Activated naive CD4-positive, alpha-beta T cell treated with anti-CD3 and anti-CD28 coated beads, Interleukin-2, amount 50 U/mL, for 72 hours (primary cell): ENCODE measurements around the gene AGO3. TPM values are rescaled to one million over a fixed set of nuclear protein-coding genes. Genes with fewer than 3 reads are reported as not detected.

Source experiments
- ATAC-seq, 2 donors: fragments of 150-1000 bp; cut with Tn5 transposase; 2 replicates each; pipeline ENCODE4 v1.10.0; 2021; ENCODE audit warnings: mild to moderate bottlenecking in 2 of 2, moderate library complexity in 2 of 2
- DNase-seq, 2 donors: peaks; one replicate each; pipeline ENCODE4 v3.0.0; 2021 to 2022; ENCODE audit warnings: low spot score in 2 of 2
- H3K27ac Mint-ChIP-seq, 2 donors: one replicate each; pipeline ENCODE4 v1.8.0; 2022; ENCODE audit warnings: mild to moderate bottlenecking in 2 of 2, mixed read lengths in 2 of 2
- H3K36me3 Mint-ChIP-seq, 2 donors: one replicate each; pipeline ENCODE4 v1.8.0; 2022; ENCODE audit warnings: mixed read lengths in 2 of 2
- H3K9me3 Mint-ChIP-seq, 2 donors: one replicate each; pipeline ENCODE4 v1.8.0; 2022; ENCODE audit warnings: mixed read lengths in 2 of 2
- total RNA-seq, 2 donors: library from RNA; stranded (reverse); gene quantifications; one replicate each; pipeline ENCODE4 v1.2.3, GENCODE V29; 2022

AGO3 gene
- total RNA-seq, 2 donors from 2014 or later, result 32.9 to 43.6 TPM

DNA sequence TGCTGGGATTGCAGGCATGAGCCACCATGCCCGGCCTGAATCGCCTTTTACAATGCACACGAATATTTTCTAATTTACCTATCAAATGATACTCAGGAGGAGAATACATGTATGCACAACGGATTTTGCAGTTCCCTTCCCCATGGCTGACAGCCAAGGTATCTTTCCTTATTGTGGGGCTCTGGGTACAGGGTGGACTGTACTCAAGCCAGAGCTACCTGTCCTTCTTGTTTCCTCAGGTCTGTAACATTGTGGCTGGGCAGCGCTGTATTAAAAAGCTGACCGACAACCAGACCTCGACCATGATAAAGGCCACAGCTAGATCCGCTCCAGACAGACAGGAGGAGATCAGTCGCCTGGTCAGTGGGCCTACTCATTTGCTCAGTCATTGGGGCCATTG is 29.7 kb upstream of the AGO3 start:
- no peak overlapping the region for H3K27ac Mint-ChIP-seq
- DNase-seq, result no peak
- H3K9me3 Mint-ChIP-seq, result no peaks in the 10 kb centered on the region
- H3K36me3 Mint-ChIP-seq, result peaks cover 0 to 10% of the 10 kb centered on the region in 2 donors
- ATAC-seq, result no peak

DNA sequence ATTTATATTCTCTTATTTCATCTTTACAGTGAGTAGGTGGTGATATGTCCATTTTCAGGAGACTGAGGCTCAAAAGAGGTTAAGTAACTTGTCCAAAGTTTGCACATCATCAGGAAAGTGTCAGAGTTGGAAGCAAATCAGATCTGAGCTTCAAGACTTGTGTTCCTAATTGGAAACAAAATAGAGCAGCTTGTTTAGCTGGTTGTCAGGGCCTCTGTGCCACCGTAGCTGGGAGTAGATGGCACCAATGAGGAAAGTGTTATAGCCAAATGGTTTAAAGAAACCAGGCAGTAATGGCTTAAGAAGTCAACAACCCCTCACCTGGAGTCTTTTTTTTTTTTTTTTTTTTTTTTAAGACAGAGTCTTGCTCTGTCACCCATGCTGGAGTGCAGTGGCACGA is 28.2 kb upstream of the AGO3 start:
- Mint-ChIP-seq H3K27ac (no peak overlapping the region), H3K36me3 (peaks cover 0 to 14% of the 10 kb centered on the region in 2 donors), H3K9me3 (no peaks in the 10 kb centered on the region)
- no peak for ATAC-seq
- no peak for DNase-seq

- DNase-seq (no peak), ATAC-seq (no peak)
- no peaks in the 10 kb centered on the region for H3K9me3 Mint-ChIP-seq
- peaks cover 6 to 21% of the 10 kb centered on the region in 2 donors for H3K36me3 Mint-ChIP-seq
- H3K27ac Mint-ChIP-seq, result peak overlapping the region in 1 of 2 donors; percentile 17
These were observed 16.2 kb upstream of the AGO3 start for GRCh38 chr1:35914717-35915116.

GRCh38 chr1:35915693-35916092 is 15.2 kb upstream of the AGO3 start:
- peaks cover 6 to 21% of the 10 kb centered on the region in 2 donors for H3K36me3 Mint-ChIP-seq
- H3K9me3 Mint-ChIP-seq, result no peaks in the 10 kb centered on the region
- no peak overlapping the region for H3K27ac Mint-ChIP-seq
- DNase-seq, result no peak
- ATAC-seq, result no peak

DNA sequence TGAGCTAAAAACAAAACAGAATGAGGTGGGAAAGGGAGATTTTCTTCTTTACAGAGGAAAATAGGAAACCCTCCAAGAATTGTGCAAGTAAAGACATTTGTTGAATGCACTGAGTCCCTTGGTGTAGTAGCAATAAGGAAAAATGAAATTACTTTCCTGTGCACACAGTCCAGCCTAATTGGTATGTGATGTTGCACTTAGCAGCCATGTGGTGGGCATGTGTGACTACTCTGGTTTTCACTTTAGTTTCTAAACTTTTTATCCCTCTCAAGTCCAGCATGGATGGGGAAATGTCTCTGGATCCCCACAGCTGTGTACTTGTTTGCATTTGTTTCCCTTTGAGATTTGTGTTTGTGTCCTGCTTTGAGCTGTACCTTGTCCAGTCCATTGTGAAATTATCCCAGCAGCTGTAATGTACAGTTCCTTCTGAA is 7.1 kb upstream of the AGO3 start:
- ATAC-seq, result no peak
- H3K27ac Mint-ChIP-seq, result no peak overlapping the region

GRCh38 chr1:35924838-35925237 is 6.1 kb upstream of the AGO3 start:
- ATAC-seq (no peak), DNase-seq (no peak)
- Mint-ChIP-seq H3K27ac (no peak overlapping the region), H3K9me3 (no peaks in the 10 kb centered on the region), H3K36me3 (peaks cover 0 to 7% of the 10 kb centered on the region in 2 donors)

More for the DNA sequence above, 7.1 kb upstream of the AGO3 start:
- H3K9me3 Mint-ChIP-seq, result no peaks in the 10 kb centered on the region
- no peak for DNase-seq
- H3K36me3 Mint-ChIP-seq, result peaks cover 4 to 5% of the 10 kb centered on the region in 2 donors

GRCh38 chr1:35925741-35926140 is 5.2 kb upstream of the AGO3 start:
- H3K27ac Mint-ChIP-seq, result no peak overlapping the region

GRCh38 chr1:35927472-35927871 is 3.4 kb upstream of the AGO3 start:
- Mint-ChIP-seq H3K36me3 (peaks cover 0 to 14% of the 10 kb centered on the region in 2 donors), H3K9me3 (no peaks in the 10 kb centered on the region), H3K27ac (no peak overlapping the region)
- DNase-seq (no peak), ATAC-seq (no peak)

More at GRCh38 chr1:35925741-35926140, 5.2 kb upstream of the AGO3 start:
- DNase-seq (no peak), ATAC-seq (no peak)
- Mint-ChIP-seq H3K36me3 (peaks cover 0 to 7% of the 10 kb centered on the region in 2 donors), H3K9me3 (no peaks in the 10 kb centered on the region)

DNA sequence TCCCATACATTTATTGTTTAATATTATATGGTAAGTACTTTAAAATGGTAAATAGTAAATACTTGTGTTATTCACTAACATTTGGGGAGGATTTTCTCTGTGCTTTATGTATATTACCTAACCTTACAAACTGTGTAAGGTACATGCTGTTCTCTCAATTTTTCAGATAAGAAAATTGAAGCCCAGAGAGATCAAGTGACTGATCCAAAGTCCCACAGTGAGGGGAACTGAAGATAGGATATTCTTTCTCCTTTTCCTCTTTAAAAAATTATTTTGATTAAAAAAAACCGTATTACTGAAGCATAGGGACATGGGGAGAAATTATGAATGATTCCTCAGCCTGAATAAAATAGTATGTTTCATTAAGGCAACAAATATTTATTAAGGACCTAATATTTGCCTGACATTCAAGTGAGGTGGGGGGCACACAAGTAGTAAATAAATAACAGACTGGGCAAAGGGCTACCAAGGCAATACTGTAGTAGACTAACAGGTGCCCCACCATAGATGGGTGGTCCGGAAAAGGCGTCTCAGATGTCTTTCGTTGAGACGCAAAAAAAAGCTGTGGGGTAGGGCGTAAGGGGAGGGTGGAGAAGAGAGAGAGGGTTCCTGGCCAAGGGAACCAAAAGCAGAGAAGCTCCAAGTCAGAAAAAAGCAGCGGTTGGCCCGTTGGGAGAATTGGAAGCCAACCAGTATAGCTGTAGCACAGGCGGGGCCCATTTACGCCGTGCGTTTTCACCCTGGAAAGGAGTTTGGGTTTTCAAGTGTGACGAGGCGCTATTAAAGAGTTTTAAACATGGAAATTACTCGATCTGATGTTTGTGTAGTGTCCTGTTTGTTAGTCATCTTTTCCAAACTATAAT is 944 bp upstream of the AGO3 start:
- Mint-ChIP-seq H3K27ac (peak overlapping the region; percentile 97 to 98), H3K9me3 (no peaks in the 10 kb centered on the region), H3K36me3 (peaks cover 0 to 14% of the 10 kb centered on the region in 2 donors)
- DNase-seq (peak; percentile 27 to 57), ATAC-seq (peak; percentile 8 to 9)

- Mint-ChIP-seq H3K9me3 (no peaks in the 10 kb centered on the region), H3K36me3 (peaks cover 0 to 14% of the 10 kb centered on the region in 2 donors), H3K27ac (peak overlapping the region; percentile 90 to 97)
- ATAC-seq (no peak), DNase-seq (no peak)
These were observed 697 bp downstream of the AGO3 start for GRCh38 chr1:35931446-35932157.

- ATAC-seq (no peak), DNase-seq (no peak)
- Mint-ChIP-seq H3K9me3 (no peaks in the 10 kb centered on the region), H3K27ac (peak overlapping the region; percentile 90 to 97), H3K36me3 (peaks cover 0 to 14% of the 10 kb centered on the region in 2 donors)
These were observed 1.3 kb downstream of the AGO3 start for GRCh38 chr1:35932158-35932636.

DNA sequence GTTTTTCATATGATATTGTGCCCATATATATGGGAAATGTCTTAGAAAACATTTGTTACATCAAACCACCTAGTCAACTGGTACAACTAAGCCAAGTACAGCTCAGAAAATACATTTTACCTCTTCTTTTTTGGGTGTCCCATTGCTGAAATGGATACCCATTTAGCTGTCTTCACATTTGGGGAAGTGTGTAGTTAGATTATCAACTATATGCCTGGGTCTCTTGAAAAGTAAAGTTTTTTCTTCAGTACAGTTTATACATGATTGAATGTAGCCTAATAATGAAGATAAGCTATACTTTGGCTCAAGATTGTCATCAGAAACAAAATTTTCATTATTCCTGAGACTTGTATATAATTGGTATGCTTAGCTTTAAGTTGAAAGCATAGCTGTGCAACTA is 2.0 kb downstream of the AGO3 start:
- DNase-seq (no peak), ATAC-seq (no peak)
- Mint-ChIP-seq H3K9me3 (no peaks in the 10 kb centered on the region), H3K27ac (peak overlapping the region in 1 of 2 donors; percentile 97), H3K36me3 (peaks cover 0 to 14% of the 10 kb centered on the region in 2 donors)

DNA sequence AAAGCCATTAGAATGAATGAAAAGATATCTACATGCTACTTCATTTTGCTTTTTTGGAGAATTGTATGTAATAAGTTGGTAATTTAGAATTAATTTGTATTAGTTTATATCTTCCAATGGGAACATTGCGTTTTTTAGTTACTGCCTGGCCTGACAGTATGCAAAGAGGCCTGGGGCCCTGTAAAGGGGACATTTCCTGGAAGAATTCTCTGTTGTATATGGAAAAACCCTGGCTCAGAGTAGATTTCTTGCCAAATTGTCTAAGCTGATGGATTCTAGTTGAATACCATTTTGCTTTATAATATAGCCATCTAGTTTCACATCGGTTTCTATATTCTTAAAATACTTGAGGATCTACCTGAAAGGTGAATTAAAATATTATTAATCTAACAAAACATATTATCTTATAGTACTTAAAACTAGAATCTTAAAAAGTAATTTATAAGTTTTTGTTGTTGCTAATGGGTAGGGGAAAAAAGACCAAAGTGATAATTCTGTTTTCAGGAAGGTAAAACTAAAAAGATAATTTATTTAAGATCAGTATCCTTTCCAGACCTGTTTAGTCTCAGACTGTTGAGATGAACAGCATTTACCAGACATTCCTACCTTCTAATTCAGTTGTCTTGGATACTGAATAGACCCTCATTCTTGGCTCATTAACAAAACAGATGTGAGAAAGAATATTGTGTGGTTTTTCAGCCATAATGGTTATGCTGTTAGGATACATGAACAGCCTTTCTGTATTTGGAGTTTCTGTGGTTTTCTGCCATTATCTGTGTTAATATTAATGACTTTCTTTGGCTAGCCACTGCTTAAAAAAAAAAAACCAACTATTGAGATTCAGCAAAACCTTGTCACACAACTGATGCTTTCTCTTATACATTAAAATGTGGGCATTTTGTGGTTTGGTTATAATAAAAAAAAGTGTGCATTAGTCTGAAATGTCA is 4.8 kb downstream of the AGO3 start:
- H3K36me3 Mint-ChIP-seq, result peaks cover 5 to 7% of the 10 kb centered on the region in 2 donors

DNA sequence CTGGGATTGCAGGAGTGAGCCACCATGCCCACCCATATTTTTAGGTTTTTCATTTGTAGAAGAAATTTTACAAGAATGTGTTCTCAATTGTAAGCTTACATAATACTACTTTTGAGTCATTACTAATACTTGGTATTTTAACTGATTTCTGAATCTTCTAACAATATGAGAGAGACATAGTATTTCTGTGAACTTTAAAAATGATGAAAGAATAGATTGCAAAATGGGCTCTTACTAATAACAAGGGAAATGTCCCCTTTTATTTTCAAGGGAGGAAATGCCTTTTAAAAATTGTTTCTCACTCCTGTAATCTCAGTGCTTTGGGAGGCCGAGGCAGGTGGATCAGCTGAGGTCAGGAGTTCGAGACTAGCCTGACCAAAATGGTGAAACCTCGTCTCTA is 5.9 kb downstream of the AGO3 start:
- Mint-ChIP-seq H3K27ac (no peak overlapping the region), H3K9me3 (no peaks in the 10 kb centered on the region), H3K36me3 (peaks cover under 1 to 10% of the 10 kb centered on the region in 2 donors)
- no peak for DNase-seq
- no peak for ATAC-seq

More for the DNA sequence above, 4.8 kb downstream of the AGO3 start:
- no peak for DNase-seq
- no peak for ATAC-seq
- H3K27ac Mint-ChIP-seq, result no peak overlapping the region
- H3K9me3 Mint-ChIP-seq, result no peaks in the 10 kb centered on the region

DNA sequence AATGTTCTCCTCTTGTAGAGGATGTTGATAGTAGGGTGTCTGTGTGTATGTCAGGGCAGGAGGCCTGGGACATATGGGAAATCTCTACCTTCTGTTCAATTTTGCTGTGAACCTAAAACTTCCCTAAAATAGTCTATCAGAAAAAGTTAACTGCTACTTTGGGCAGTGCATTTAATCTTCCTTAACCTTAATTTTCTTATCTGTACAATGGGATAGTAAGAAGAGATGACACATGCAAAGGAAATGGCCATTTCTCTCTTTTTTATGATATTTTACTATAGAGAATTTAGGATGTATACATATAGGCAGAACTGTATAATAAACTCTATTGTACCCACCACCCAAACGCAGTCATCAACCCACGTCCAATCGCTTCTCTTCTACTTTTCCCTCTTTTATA is 8.6 kb downstream of the AGO3 start:
- no peaks in the 10 kb centered on the region for H3K9me3 Mint-ChIP-seq
- no peak overlapping the region for H3K27ac Mint-ChIP-seq
- no peak for ATAC-seq
- peaks cover 0 to 10% of the 10 kb centered on the region in 2 donors for H3K36me3 Mint-ChIP-seq
- no peak for DNase-seq

DNA sequence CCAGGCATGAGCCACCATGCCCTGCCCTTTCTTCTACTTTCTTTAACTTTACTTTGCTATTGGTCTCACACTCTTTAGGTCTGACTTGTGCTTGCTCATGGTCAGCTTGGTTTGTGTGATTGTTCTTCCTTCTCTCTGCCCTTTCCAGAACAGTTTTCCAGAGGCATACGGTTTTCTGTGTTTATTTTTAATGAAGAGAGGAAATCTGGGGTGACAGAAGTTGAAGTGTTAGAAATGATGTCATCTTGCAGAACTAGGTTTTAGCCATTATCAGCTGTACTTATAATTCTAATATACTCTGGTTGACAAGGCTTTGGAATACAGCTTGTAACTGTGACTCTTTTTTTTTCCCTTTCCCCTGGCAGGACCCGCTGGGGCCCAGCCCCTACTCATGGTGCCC is 14.4 kb downstream of the AGO3 start:
- Mint-ChIP-seq H3K9me3 (no peaks in the 10 kb centered on the region), H3K27ac (no peak overlapping the region), H3K36me3 (peaks cover 0 to 12% of the 10 kb centered on the region in 2 donors)
- ATAC-seq (no peak), DNase-seq (no peak)
